ENCODE results near the gene JAKMIP2. TPM values are rescaled to one million over a fixed set of nuclear protein-coding genes. Genes with fewer than 3 reads are reported as not detected.
"Not testable (repeated sequence)": the region's sequence is repeated elsewhere in the genome, so short reads cannot be mapped to it uniquely, and the experiment has no call there.

Gene JAKMIP2
- total RNA-seq, 1 donor from 2014 or later = 1.8 TPM

DNA sequence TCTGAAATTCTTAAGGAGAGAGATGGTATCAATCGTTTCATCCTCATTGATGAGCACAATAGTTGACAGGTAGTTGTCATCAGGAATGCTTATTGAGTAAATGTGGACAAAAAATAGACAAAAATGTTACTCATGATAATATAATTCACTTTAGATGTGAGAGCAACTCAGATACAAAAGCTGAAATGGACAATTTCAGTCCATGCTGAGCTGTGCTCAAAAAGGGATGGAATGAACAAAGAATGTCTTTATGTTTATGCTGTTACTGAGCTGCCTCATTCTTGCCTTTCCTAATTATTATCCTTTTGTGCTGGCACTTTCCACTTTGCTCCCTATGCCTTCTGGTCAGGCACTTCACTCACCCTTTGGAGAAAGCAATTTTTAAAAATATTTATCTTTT lies 49.5 kb downstream of the JAKMIP2 start:
- Mint-ChIP-seq H3K4me1 (ENCODE audit: unreplicated experiment) (no peaks in the 10 kb centered on the region), H3K9me3 (ENCODE audit: unreplicated experiment) (no peaks in the 10 kb centered on the region), H3K27me3 (ENCODE audit: unreplicated experiment) (peaks cover 2% of the 10 kb centered on the region), H3K27ac (ENCODE audit: unreplicated experiment) (no peak overlapping the region), H3K36me3 (ENCODE audit: unreplicated experiment) (no peaks in the 10 kb centered on the region), H3K4me3 (ENCODE audit: unreplicated experiment) (no peak overlapping the region)
- TF ChIP-seq, protein P1, sequence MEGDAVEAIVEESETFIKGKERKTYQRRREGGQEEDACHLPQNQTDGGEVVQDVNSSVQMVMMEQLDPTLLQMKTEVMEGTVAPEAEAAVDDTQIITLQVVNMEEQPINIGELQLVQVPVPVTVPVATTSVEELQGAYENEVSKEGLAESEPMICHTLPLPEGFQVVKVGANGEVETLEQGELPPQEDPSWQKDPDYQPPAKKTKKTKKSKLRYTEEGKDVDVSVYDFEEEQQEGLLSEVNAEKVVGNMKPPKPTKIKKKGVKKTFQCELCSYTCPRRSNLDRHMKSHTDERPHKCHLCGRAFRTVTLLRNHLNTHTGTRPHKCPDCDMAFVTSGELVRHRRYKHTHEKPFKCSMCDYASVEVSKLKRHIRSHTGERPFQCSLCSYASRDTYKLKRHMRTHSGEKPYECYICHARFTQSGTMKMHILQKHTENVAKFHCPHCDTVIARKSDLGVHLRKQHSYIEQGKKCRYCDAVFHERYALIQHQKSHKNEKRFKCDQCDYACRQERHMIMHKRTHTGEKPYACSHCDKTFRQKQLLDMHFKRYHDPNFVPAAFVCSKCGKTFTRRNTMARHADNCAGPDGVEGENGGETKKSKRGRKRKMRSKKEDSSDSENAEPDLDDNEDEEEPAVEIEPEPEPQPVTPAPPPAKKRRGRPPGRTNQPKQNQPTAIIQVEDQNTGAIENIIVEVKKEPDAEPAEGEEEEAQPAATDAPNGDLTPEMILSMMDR (IDR thresholded peaks at IDR 0.05) = no peak
- no peak for DNase-seq (ENCODE audit: extremely low spot score, unreplicated experiment)

DNA sequence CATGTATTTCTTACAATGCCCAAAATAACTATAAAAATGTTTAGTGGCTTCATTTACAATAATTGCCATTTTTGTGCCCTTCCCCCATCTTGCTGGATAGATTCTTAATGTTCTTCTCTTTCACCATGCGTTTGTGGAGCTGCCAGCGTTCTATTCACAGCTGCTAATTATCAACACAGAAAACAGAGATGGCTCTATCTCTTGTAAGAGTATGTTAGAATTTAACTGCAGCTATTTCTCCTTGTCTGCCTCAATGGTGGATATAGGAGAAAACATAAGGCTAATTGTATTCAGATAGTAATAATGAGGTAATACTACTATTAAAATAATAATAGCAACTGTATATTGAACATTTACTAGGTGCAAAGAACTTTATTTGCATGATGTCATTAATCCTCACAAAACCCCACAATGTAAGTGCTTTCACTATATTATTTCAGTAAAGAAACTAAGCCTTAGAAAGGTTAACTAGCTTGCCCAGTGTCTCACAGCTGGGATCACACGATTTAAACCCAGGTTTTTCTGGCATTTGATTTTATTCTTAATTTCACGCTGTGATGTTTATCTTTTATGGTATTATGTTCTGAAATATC lies 50.1 kb downstream of the JAKMIP2 start:
- no peaks in the 10 kb centered on the region for H3K4me1 Mint-ChIP-seq (ENCODE audit: unreplicated experiment)
- H3K27ac Mint-ChIP-seq (ENCODE audit: unreplicated experiment) = no peak overlapping the region
- H3K27me3 Mint-ChIP-seq (ENCODE audit: unreplicated experiment) = peaks cover 2% of the 10 kb centered on the region
- H3K36me3 Mint-ChIP-seq (ENCODE audit: unreplicated experiment) = no peaks in the 10 kb centered on the region
- TF ChIP-seq, protein P1 (IDR thresholded peaks at IDR 0.05) = no peak
- DNase-seq (ENCODE audit: extremely low spot score, unreplicated experiment) = no peak
- no peak overlapping the region for H3K4me3 Mint-ChIP-seq (ENCODE audit: unreplicated experiment)
- no peaks in the 10 kb centered on the region for H3K9me3 Mint-ChIP-seq (ENCODE audit: unreplicated experiment)

DNA sequence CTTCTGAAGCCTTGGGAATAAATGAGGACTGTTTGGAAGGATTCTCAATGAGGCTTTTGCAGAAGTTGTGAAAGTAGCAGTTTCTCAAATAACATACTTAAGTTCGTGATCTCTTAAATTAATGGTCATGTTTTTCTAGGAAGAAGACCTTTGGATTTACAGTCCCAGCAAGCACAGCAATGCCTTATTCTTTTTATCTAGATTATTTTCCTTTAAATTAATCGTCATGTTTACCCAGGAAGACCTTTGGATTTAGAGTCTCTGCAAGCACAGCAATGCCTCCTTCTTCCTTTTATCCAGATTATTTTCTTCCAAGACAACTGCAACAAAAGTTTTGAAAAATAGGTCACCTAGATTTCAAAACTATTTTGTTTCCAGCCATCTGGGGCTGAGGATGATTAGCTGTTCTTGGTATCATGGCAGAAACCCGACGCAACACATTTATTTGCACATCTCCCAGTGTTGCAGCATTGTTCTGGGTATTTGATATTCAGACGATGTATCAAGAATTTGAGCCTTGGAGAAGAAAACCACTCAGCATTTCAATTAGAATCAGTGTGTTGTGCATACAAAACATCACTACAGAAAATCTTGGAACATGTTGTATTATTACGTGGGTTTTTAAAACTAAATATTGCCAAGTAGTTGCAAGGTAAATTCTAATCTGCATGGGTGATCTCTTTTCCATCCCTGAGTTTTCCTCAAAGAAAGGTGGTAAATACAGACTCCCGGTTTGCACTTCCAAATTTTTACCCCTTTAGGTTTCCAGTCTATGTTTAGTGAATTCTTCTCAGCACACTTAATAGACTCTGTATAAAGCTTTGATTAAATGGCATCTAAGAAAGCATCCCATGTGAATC lies 50.9 kb downstream of the JAKMIP2 start:
- peaks cover 2% of the 10 kb centered on the region for H3K27me3 Mint-ChIP-seq (ENCODE audit: unreplicated experiment)
- no peak for DNase-seq (ENCODE audit: extremely low spot score, unreplicated experiment)
- TF ChIP-seq, protein P1 (IDR thresholded peaks at IDR 0.05) = no peak
- H3K4me1 Mint-ChIP-seq (ENCODE audit: unreplicated experiment) = no peaks in the 10 kb centered on the region
- H3K36me3 Mint-ChIP-seq (ENCODE audit: unreplicated experiment) = no peaks in the 10 kb centered on the region
- no peak overlapping the region for H3K4me3 Mint-ChIP-seq (ENCODE audit: unreplicated experiment)
- H3K27ac Mint-ChIP-seq (ENCODE audit: unreplicated experiment) = no peak overlapping the region
- no peaks in the 10 kb centered on the region for H3K9me3 Mint-ChIP-seq (ENCODE audit: unreplicated experiment)

DNA sequence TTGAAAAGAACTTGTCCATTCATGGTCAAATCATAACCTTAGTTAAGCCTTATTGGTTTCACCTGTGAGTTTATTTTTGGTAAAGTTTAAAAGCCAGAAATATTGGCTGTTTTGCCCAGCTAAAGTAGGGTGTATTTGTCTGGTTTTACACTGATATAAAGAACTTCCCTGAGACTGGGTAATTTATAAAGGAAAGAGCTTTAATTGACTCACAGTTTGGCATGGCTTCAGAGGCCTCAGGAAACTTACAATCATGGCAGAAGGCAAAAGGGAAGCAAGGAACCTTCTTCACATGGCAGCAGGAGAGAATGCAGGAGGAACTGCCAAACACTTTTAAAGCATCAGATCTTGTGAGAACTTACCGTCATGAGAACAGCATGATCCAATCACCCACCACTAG lies 55.3 kb downstream of the JAKMIP2 start:
- TF ChIP-seq, protein P1 (IDR thresholded peaks at IDR 0.05) = no peak
- H3K36me3 Mint-ChIP-seq (ENCODE audit: unreplicated experiment) = no peaks in the 10 kb centered on the region
- no peak overlapping the region for H3K27ac Mint-ChIP-seq (ENCODE audit: unreplicated experiment)
- no peaks in the 10 kb centered on the region for H3K9me3 Mint-ChIP-seq (ENCODE audit: unreplicated experiment)
- no peaks in the 10 kb centered on the region for H3K27me3 Mint-ChIP-seq (ENCODE audit: unreplicated experiment)
- no peaks in the 10 kb centered on the region for H3K4me1 Mint-ChIP-seq (ENCODE audit: unreplicated experiment)
- H3K4me3 Mint-ChIP-seq (ENCODE audit: unreplicated experiment) = no peak overlapping the region
- DNase-seq (ENCODE audit: extremely low spot score, unreplicated experiment) = no peak

DNA sequence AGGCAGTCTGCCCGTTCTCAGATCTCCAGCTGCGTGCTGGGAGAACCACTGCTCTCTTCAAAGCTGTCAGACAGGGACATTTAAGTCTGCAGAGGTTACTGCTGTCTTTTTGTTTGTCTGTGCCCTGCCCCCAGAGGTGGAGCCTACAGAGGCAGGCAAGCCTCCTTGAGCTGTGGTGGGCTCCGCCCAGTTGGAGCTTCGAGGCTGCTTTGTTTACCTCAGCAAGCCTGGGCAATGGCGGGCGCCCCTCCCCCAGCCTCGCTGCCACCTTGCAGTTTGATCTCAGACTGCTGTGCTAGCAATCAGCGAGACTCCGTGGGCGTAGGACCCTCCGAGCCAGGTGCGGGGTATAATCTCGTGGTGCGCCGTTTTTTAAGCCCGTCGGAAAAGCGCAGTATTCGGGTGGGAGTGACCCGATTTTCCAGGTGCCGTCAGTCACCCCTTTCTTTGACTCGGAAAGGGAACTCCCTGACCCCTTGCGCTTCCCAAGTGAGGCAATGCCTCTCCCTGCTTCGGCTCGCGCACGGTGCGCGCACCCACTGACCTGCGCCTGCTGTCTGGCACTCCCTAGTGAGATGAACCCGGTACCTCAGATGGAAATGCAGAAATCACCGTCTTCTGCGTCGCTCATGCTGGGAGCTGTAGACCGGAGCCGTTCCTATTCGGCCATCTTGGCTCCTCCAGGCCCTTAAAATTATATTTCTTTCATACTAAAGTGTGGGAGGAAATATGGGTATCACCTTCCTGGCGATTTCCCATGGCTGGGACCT lies 61.2 kb downstream of the JAKMIP2 start:
- H3K4me3 Mint-ChIP-seq (ENCODE audit: unreplicated experiment) = peak overlapping the region; percentile 51
- not testable (repeated sequence) for DNase-seq (ENCODE audit: extremely low spot score, unreplicated experiment)

More for the DNA sequence above, 61.2 kb downstream of the JAKMIP2 start:
- not testable (repeated sequence) for H3K36me3 Mint-ChIP-seq (ENCODE audit: unreplicated experiment); H3K27ac Mint-ChIP-seq (ENCODE audit: unreplicated experiment); H3K9me3 Mint-ChIP-seq (ENCODE audit: unreplicated experiment); H3K27me3 Mint-ChIP-seq (ENCODE audit: unreplicated experiment); H3K4me1 Mint-ChIP-seq (ENCODE audit: unreplicated experiment)

Data from osteocyte (in vitro differentiated cells).